Sigmoid colon (tissue), 7 donors: ENCODE measurements around the gene DPF3. TPM values are rescaled to one million over a fixed set of nuclear protein-coding genes. Genes with fewer than 3 reads are reported as not detected.

Source experiments
- DNase-seq: peaks from one replicate; pipeline ENCODE4 v3.0.0-alpha.2; 2019
- H3K27ac ChIP-seq, 4 donors: fragments of 200-600 bp; sonication (generic); one replicate each; pipeline ENCODE4 v1.5.1; 2016 to 2019; ENCODE audit warnings: mild to moderate bottlenecking in 1 of 4
- H3K27me3 ChIP-seq, 3 donors: fragments of 200-600 bp; sonication (generic); one replicate each; pipeline ENCODE4 v1.5.1; 2019; ENCODE audit warnings: mild to moderate bottlenecking in 1 of 3
- H3K36me3 ChIP-seq, 4 donors: fragments of 200-600 bp; sonication (generic); one replicate each; pipeline ENCODE4 v1.5.1; 2016 to 2019
- H3K4me1 ChIP-seq, 4 donors: fragments of 200-600 bp; sonication (generic); one replicate each; pipeline ENCODE4 v1.5.1; 2017 to 2019
- H3K4me3 ChIP-seq, 4 donors: fragments of 200-600 bp; sonication (generic); one replicate each; pipeline ENCODE4 v1.5.1; 2017 to 2019; ENCODE audit warnings: mild to moderate bottlenecking in 2 of 4, moderate library complexity in 1 of 4
- H3K9me3 ChIP-seq, 4 donors: fragments of 200-600 bp in 3 of 4; sonication (generic) in 3 of 4; one replicate each; pipeline versions ENCODE4 v1.5.1 to v1.6.1; 2013 to 2019
- CTCF ChIP-seq, 4 experiments: fragments of 450-650 bp in 3 of 4; fragments of 200-600 bp in 1 of 4; IDR thresholded peaks; one replicate each; pipeline ENCODE4 v1.5.1; 2016 to 2019; ENCODE audit warnings: antibody characterized with exemption in 4 of 4, mild to moderate bottlenecking in 3 of 4, moderate library complexity in 2 of 4
- EP300 ChIP-seq, 4 donors: sonication (generic); formaldehyde crosslinking; IDR thresholded peaks; one replicate each; pipeline ENCODE4 v1.6.1; 2017; ENCODE audit warnings: antibody characterized with exemption in 4 of 4
- POLR2A ChIP-seq, 2 donors: fragments of 450-650 bp; IDR thresholded peaks; one replicate each; pipeline ENCODE4 v1.6.1; 2016; ENCODE audit warnings: antibody characterized with exemption in 2 of 2, mild to moderate bottlenecking in 2 of 2, moderate library complexity in 2 of 2
- POLR2AphosphoS5 ChIP-seq, 4 donors: sonication (generic); formaldehyde crosslinking; IDR thresholded peaks; one replicate each; pipeline ENCODE4 v1.6.1; 2017; ENCODE audit warnings: antibody characterized with exemption in 4 of 4
- WGBS, 2 donors: extraction: QIAGEN DNeasy Blood & Tissue Kit; methylation state at CpG; one replicate each; pipeline ENCODE4 v1.1.7; 2013; 5-methylcytosine and 5-hydroxymethylcytosine counted together
- intact Hi-C: fragments of 100-400 bp; cut with DNase I; formaldehyde crosslinking; loops from one replicate; pipeline ENCODE4 v1.15.1; 2023
- polyA plus RNA-seq, 3 donors: library from polyadenylated mRNA; stranded (reverse); fragments of 200-250 nt; gene quantifications; one replicate each; pipeline ENCODE4 v1.2.3, GENCODE V29; 2013
- total RNA-seq, 4 donors: library from RNA; depleted of rRNA; stranded (reverse); fragments of >200 nt; gene quantifications; one replicate each; pipeline ENCODE4 v1.1.0, GENCODE V29; 2016
- donor health status: healthy with polysubstance abuse.
- donor health status: Bipolar disorder and iron deficiency.
- donor health status: healthy.

Gene DPF3
- total and polyA plus RNA-seq, 7 donors: 0.28 to 4.5 (median 2.3) TPM

- no peaks in the 10 kb centered on the region for H3K27me3 ChIP-seq
- H3K27ac ChIP-seq: no peak overlapping the region
- WGBS, 2 donors: 89 to 94% methylated on average over 18 of the region's 18 CpGs
- intact Hi-C loops: no loop called here
- no peak for DNase-seq
- H3K4me1 ChIP-seq: no peaks in the 10 kb centered on the region
- H3K36me3 ChIP-seq: no peaks in the 10 kb centered on the region
- no peaks in the 10 kb centered on the region for H3K9me3 ChIP-seq
- TF ChIP-seq POLR2A (IDR thresholded peaks at IDR 0.05): no peak
- no peak for TF ChIP-seq CTCF (IDR thresholded peaks at IDR 0.05)
- TF ChIP-seq POLR2AphosphoS5 (IDR thresholded peaks at IDR 0.05): no peak
- TF ChIP-seq EP300 (IDR thresholded peaks at IDR 0.05): no peak
- H3K4me3 ChIP-seq: no peak overlapping the region
Measured at GRCh38 chr14:72731252-72732020, 162.5 kb downstream of the DPF3 start.

GRCh38 chr14:72730468-72730867 lies 163.4 kb downstream of the DPF3 start:
- H3K27me3 ChIP-seq: no peaks in the 10 kb centered on the region
- DNase-seq: no peak
- intact Hi-C loops: no loop called here
- H3K36me3 ChIP-seq: no peaks in the 10 kb centered on the region
- no peak overlapping the region for H3K4me3 ChIP-seq
- H3K4me1 ChIP-seq: no peaks in the 10 kb centered on the region
- no peaks in the 10 kb centered on the region for H3K9me3 ChIP-seq
- TF ChIP-seq CTCF (IDR thresholded peaks at IDR 0.05) (no peak), POLR2AphosphoS5 (IDR thresholded peaks at IDR 0.05) (no peak), EP300 (IDR thresholded peaks at IDR 0.05) (no peak), POLR2A (IDR thresholded peaks at IDR 0.05) (no peak)
- no peak overlapping the region for H3K27ac ChIP-seq
- WGBS, 2 donors: 97 to 98% methylated on average over 4 of the region's 4 CpGs

- Histone ChIP-seq H3K36me3 (no peaks in the 10 kb centered on the region), H3K27ac (no peak overlapping the region), H3K9me3 (no peaks in the 10 kb centered on the region), H3K4me3 (no peak overlapping the region), H3K4me1 (peaks cover 0 to 4% (median 1%) of the 10 kb centered on the region in 4 donors), H3K27me3 (no peaks in the 10 kb centered on the region)
- 69 to 74% methylated on average over 9 of the region's 9 CpGs for WGBS, 2 donors
- DNase-seq: no peak
- TF ChIP-seq POLR2A (IDR thresholded peaks at IDR 0.05) (no peak), CTCF (IDR thresholded peaks at IDR 0.05) (no peak), POLR2AphosphoS5 (IDR thresholded peaks at IDR 0.05) (no peak)
- intact Hi-C loops: no loop called here
Measured at GRCh38 chr14:72726444-72726843, 167.5 kb downstream of the DPF3 start.

GRCh38 chr14:72723858-72724530 lies 169.9 kb downstream of the DPF3 start:
- no peak overlapping the region for H3K4me3 ChIP-seq
- peaks cover 0 to 4% (median 1%) of the 10 kb centered on the region in 4 donors for H3K4me1 ChIP-seq
- DNase-seq: no peak
- TF ChIP-seq POLR2A (IDR thresholded peaks at IDR 0.05) (no peak), CTCF (IDR thresholded peaks at IDR 0.05) (no peak), EP300 (IDR thresholded peaks at IDR 0.05) (no peak), POLR2AphosphoS5 (IDR thresholded peaks at IDR 0.05) (no peak)
- no peaks in the 10 kb centered on the region for H3K36me3 ChIP-seq
- H3K27ac ChIP-seq: no peak overlapping the region
- intact Hi-C loops: no loop called here
- WGBS, 2 donors: 72 to 77% methylated on average over 6 of the region's 6 CpGs
- H3K9me3 ChIP-seq: no peaks in the 10 kb centered on the region
- no peaks in the 10 kb centered on the region for H3K27me3 ChIP-seq
